H1 (cell line): ENCODE measurements around the gene COPG1. TPM values are rescaled to one million over a fixed set of nuclear protein-coding genes. Genes with fewer than 3 reads are reported as not detected.

Experiments used
- polyA plus RNA-seq, 7 experiments: library from polyadenylated mRNA; depleted of rRNA in 3 of 7; stranded (reverse) in 5 of 7; unstranded in 2 of 7; fragments of >200 nt in 5 of 7; fragments of 200-250 nt in 2 of 7; gene quantifications; 1 replicate in 5 of 7; 2 replicates in 1 of 7; 4 replicates in 1 of 7; pipeline versions ENCODE4 v1.2.1 to v1.2.3, GENCODE V29; 2011 to 2013; ENCODE audit warnings: missing spikeins in 2 of 7, mixed read lengths in 2 of 7
- total RNA-seq: library from RNA; stranded (reverse); fragmentation: NEBNext Ultra II Directional; extraction: Animal tissue kit (Norgen Biotek cat#: 25700); gene quantifications from 2 replicates; pipeline ENCODE4 v1.2.1, GENCODE V29; 2021
- TF ChIP-seq, protein P1 (sequence below): IDR thresholded peaks from 2 replicates; pipeline ENCODE4 v1.6.1; 2011; ENCODE audit warnings: low read length, improper control_type of control experiment

Gene COPG1
- total and polyA plus RNA-seq, 2 of the 8 experiments (the other 6 are each of a cell fraction or from before 2014, with no cell fraction given), result 52.7 to 106 TPM

GRCh38 chr3:129230311-129231019 lies 18.9 kb upstream of the COPG1 start (continued):
- TF ChIP-seq, protein P1, sequence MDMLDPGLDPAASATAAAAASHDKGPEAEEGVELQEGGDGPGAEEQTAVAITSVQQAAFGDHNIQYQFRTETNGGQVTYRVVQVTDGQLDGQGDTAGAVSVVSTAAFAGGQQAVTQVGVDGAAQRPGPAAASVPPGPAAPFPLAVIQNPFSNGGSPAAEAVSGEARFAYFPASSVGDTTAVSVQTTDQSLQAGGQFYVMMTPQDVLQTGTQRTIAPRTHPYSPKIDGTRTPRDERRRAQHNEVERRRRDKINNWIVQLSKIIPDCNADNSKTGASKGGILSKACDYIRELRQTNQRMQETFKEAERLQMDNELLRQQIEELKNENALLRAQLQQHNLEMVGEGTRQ, result no peak
- TF ChIP-seq, all 59 proteins: peak for 0
